HL-60 (cell line): ENCODE data around the gene SLC25A26.

Experiments used
- DNase-seq, 2 experiments: peaks; one replicate each; pipeline ENCODE4 v3.0.0-alpha.2; 2010 to 2020; ENCODE audit warnings: low read depth in 1 of 2, low spot score in 1 of 2
- H3K27ac ChIP-seq: fragments of 250-450 bp; sonication (Bioruptor Pico); replicated peaks from 2 replicates; pipeline ENCODE4 v1.5.1; 2020; ENCODE audit warnings: mild to moderate bottlenecking, moderate library complexity
- H3K27me3 ChIP-seq: fragments of 250-450 bp; sonication (Bioruptor Pico); 2 replicates; pipeline ENCODE4 v1.5.1; 2021; ENCODE audit warnings: mild to moderate bottlenecking, moderate library complexity; ENCODE audit not compliant: insufficient read depth, poor library complexity, severe bottlenecking
- H3K4me3 ChIP-seq: replicated peaks from 2 replicates; pipeline ENCODE4 v1.5.1; 2011; ENCODE audit warnings: mild to moderate bottlenecking, control low read depth, low read length; ENCODE audit not compliant: insufficient read depth
- CTCF ChIP-seq: IDR thresholded peaks from one replicate; pipeline ENCODE4 v1.5.1; 2011; ENCODE audit warnings: low read length, control low read depth, inconsistent platforms; ENCODE audit not compliant: insufficient read depth
- GABPA ChIP-seq: IDR thresholded peaks from 2 replicates; pipeline ENCODE4 v1.6.1; 2012; ENCODE audit warnings: low read depth
- POLR2AphosphoS5 ChIP-seq: IDR thresholded peaks from 2 replicates; pipeline ENCODE4 v1.6.1; 2012; ENCODE audit warnings: low read depth
- REST ChIP-seq: IDR thresholded peaks from 2 replicates; pipeline ENCODE4 v1.6.1; 2012; ENCODE audit warnings: low read depth; ENCODE audit not compliant: insufficient replicate concordance
- SPI1 ChIP-seq: IDR thresholded peaks from 2 replicates; pipeline ENCODE4 v1.6.1; 2012; ENCODE audit warnings: low read depth, mild to moderate bottlenecking, borderline replicate concordance

SLC25A26 gene

GRCh38 chr3:66242788-66243464 is 22.1 kb downstream of the SLC25A26 start:
- no peak for DNase-seq
- H3K27ac ChIP-seq = no peak overlapping the region
- H3K4me3 ChIP-seq = no peak overlapping the region
- TF ChIP-seq POLR2AphosphoS5 = no peak
- H3K27me3 ChIP-seq = no peaks in the 10 kb centered on the region

GRCh38 chr3:66248641-66249040 is 27.8 kb downstream of the SLC25A26 start:
- DNase-seq = no peak
- Histone ChIP-seq H3K27ac (no peak overlapping the region), H3K4me3 (no peak overlapping the region), H3K27me3 (no peaks in the 10 kb centered on the region)
- TF ChIP-seq SPI1 = no peak
- no peak for TF ChIP-seq POLR2AphosphoS5
- TF ChIP-seq GABPA = no peak
- TF ChIP-seq CTCF = no peak
- no peak for TF ChIP-seq REST

- Histone ChIP-seq H3K27me3 (no peaks in the 10 kb centered on the region), H3K4me3 (no peak overlapping the region), H3K27ac (no peak overlapping the region)
- no peak for DNase-seq
- TF ChIP-seq GABPA (no peak), CTCF (peak; percentile 36)
These were observed 33.2 kb downstream of the SLC25A26 start for GRCh38 chr3:66253790-66254620.

GRCh38 chr3:66255865-66256264 is 35.1 kb downstream of the SLC25A26 start:
- Histone ChIP-seq H3K27ac (no peak overlapping the region), H3K4me3 (no peak overlapping the region), H3K27me3 (no peaks in the 10 kb centered on the region)
- no peak for DNase-seq
- TF ChIP-seq CTCF (no peak), GABPA (no peak), SPI1 (no peak), POLR2AphosphoS5 (no peak), REST (no peak)
